Neural cell (in vitro differentiated cells): ENCODE results near the gene MROH2A.

Source experiments
- EZH2 ChIP-seq: fragments of 200-600, 300-800 bp; shearing (Covaris generic), sonication (generic); IDR thresholded peaks from 2 replicates; pipeline ENCODE4 v1.6.1; 2014; ENCODE audit warnings: antibody characterized with exemption, low read length, borderline replicate concordance, mild to moderate bottlenecking; ENCODE audit not compliant: insufficient read depth, poor library complexity, severe bottlenecking
- TF ChIP-seq, protein P1 (sequence below): fragments of 450-650 bp; IDR thresholded peaks from 2 replicates; pipeline ENCODE4 v1.5.1; 2014; ENCODE audit warnings: antibody characterized with exemption, mild to moderate bottlenecking, moderate library complexity; ENCODE audit not compliant: poor library complexity, severe bottlenecking

GRCh38 chr2:233833345-233833744 is 55.2 kb downstream of the MROH2A start:
- TF ChIP-seq EZH2 = no peak
- TF ChIP-seq, protein P1, sequence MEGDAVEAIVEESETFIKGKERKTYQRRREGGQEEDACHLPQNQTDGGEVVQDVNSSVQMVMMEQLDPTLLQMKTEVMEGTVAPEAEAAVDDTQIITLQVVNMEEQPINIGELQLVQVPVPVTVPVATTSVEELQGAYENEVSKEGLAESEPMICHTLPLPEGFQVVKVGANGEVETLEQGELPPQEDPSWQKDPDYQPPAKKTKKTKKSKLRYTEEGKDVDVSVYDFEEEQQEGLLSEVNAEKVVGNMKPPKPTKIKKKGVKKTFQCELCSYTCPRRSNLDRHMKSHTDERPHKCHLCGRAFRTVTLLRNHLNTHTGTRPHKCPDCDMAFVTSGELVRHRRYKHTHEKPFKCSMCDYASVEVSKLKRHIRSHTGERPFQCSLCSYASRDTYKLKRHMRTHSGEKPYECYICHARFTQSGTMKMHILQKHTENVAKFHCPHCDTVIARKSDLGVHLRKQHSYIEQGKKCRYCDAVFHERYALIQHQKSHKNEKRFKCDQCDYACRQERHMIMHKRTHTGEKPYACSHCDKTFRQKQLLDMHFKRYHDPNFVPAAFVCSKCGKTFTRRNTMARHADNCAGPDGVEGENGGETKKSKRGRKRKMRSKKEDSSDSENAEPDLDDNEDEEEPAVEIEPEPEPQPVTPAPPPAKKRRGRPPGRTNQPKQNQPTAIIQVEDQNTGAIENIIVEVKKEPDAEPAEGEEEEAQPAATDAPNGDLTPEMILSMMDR = no peak
